Glutamatergic neuron (in vitro differentiated cells): ENCODE results near the gene FALEC. TPM values are rescaled to one million over a fixed set of nuclear protein-coding genes. Genes with fewer than 3 reads are reported as not detected.

Experiments
- DNase-seq: peaks from one replicate; pipeline ENCODE4 v3.0.0; 2022
- H3K27ac Mint-ChIP-seq: one replicate; pipeline ENCODE4 v1.8.0; 2020; ENCODE audit warnings: mild to moderate bottlenecking, mixed read lengths, inconsistent platforms; ENCODE audit not compliant: unreplicated experiment
- H3K27me3 Mint-ChIP-seq: one replicate; pipeline ENCODE4 v1.8.0; 2020; ENCODE audit warnings: mild to moderate bottlenecking, moderate library complexity, mixed read lengths, inconsistent platforms; ENCODE audit not compliant: unreplicated experiment
- H3K36me3 Mint-ChIP-seq: one replicate; pipeline ENCODE4 v1.8.0; 2020; ENCODE audit warnings: mild to moderate bottlenecking, mixed read lengths, inconsistent platforms; ENCODE audit not compliant: unreplicated experiment
- H3K4me1 Mint-ChIP-seq: one replicate; pipeline ENCODE4 v1.8.0; 2020; ENCODE audit warnings: mild to moderate bottlenecking, low read depth, mixed read lengths, inconsistent platforms; ENCODE audit not compliant: unreplicated experiment
- H3K4me3 Mint-ChIP-seq: one replicate; pipeline ENCODE4 v1.8.0; 2020; ENCODE audit warnings: mild to moderate bottlenecking, mixed read lengths, inconsistent platforms; ENCODE audit not compliant: unreplicated experiment
- H3K9me3 Mint-ChIP-seq: one replicate; pipeline ENCODE4 v1.8.0; 2020; ENCODE audit warnings: mild to moderate bottlenecking, moderate library complexity, mixed read lengths, inconsistent platforms; ENCODE audit not compliant: unreplicated experiment
- CTCF ChIP-seq: fragments of 200-600 bp; sonication (generic); IDR thresholded peaks from one replicate; pipeline ENCODE4 v1.5.0; 2021; ENCODE audit not compliant: partially characterized antibody, unreplicated experiment
- total RNA-seq: library from RNA; stranded (reverse); fragmentation: NEBNext Ultra II Directional; extraction: Animal tissue kit (Norgen Biotek cat#: 25700); gene quantifications from one replicate; pipeline ENCODE4 v1.2.1, GENCODE V29; 2021; ENCODE audit not compliant: unreplicated experiment

The FALEC gene
- total RNA-seq, 1 donor from 2014 or later = not detected

GRCh38 chr1:150555198-150555970 is 39.8 kb downstream of the FALEC start:
- peaks cover 3% of the 10 kb centered on the region for H3K4me1 Mint-ChIP-seq
- H3K27ac Mint-ChIP-seq = no peak overlapping the region
- peaks cover 3% of the 10 kb centered on the region for H3K9me3 Mint-ChIP-seq
- no peaks in the 10 kb centered on the region for H3K36me3 Mint-ChIP-seq
- peaks cover 8% of the 10 kb centered on the region for H3K27me3 Mint-ChIP-seq
- H3K4me3 Mint-ChIP-seq = no peak overlapping the region
- TF ChIP-seq CTCF = no peak
- no peak for DNase-seq

GRCh38 chr1:150555971-150556865 is 40.7 kb downstream of the FALEC start:
- Mint-ChIP-seq H3K27me3 (peaks cover 9% of the 10 kb centered on the region), H3K4me1 (peaks cover 3% of the 10 kb centered on the region), H3K27ac (no peak overlapping the region), H3K36me3 (no peaks in the 10 kb centered on the region), H3K9me3 (peaks cover 3% of the 10 kb centered on the region), H3K4me3 (no peak overlapping the region)
- no peak for TF ChIP-seq CTCF
- DNase-seq = peak; percentile 18

- H3K4me3 Mint-ChIP-seq = no peak overlapping the region
- H3K4me1 Mint-ChIP-seq = peaks cover 6% of the 10 kb centered on the region
- TF ChIP-seq CTCF = no peak
- no peaks in the 10 kb centered on the region for H3K36me3 Mint-ChIP-seq
- H3K27me3 Mint-ChIP-seq = peaks cover 7% of the 10 kb centered on the region
- H3K9me3 Mint-ChIP-seq = peaks cover 5% of the 10 kb centered on the region
- peak; percentile 24 for DNase-seq
- H3K27ac Mint-ChIP-seq = no peak overlapping the region
Observed at GRCh38 chr1:150557065-150557600, 41.6 kb downstream of the FALEC start.

GRCh38 chr1:150557813-150558212 is 42.3 kb downstream of the FALEC start:
- Mint-ChIP-seq H3K4me3 (no peak overlapping the region), H3K36me3 (no peaks in the 10 kb centered on the region), H3K27ac (no peak overlapping the region), H3K4me1 (peaks cover 10% of the 10 kb centered on the region), H3K27me3 (peaks cover 7% of the 10 kb centered on the region), H3K9me3 (peaks cover 8% of the 10 kb centered on the region)
- TF ChIP-seq CTCF = no peak
- DNase-seq = no peak

- no peaks in the 10 kb centered on the region for H3K36me3 Mint-ChIP-seq
- peaks cover 8% of the 10 kb centered on the region for H3K27me3 Mint-ChIP-seq
- DNase-seq = no peak
- no peak for TF ChIP-seq CTCF
- H3K4me3 Mint-ChIP-seq = no peak overlapping the region
- peaks cover 8% of the 10 kb centered on the region for H3K9me3 Mint-ChIP-seq
- peaks cover 14% of the 10 kb centered on the region for H3K4me1 Mint-ChIP-seq
- no peak overlapping the region for H3K27ac Mint-ChIP-seq
Observed at GRCh38 chr1:150558303-150558704, 42.8 kb downstream of the FALEC start.
